22Rv1 (cell line): ENCODE data around the gene SCN1B.

ENCODE experiments used
- ZFX ChIP-seq: fragments of 450-650 bp; IDR thresholded peaks from 2 replicates; pipeline ENCODE4 v1.6.1; 2017; ENCODE audit warnings: antibody characterized with exemption, borderline replicate concordance
- TF ChIP-seq, protein P1 (sequence below): fragments of 450-650 bp; IDR thresholded peaks from 2 replicates; pipeline ENCODE4 v1.5.1; 2017; ENCODE audit warnings: mild to moderate bottlenecking

DNA sequence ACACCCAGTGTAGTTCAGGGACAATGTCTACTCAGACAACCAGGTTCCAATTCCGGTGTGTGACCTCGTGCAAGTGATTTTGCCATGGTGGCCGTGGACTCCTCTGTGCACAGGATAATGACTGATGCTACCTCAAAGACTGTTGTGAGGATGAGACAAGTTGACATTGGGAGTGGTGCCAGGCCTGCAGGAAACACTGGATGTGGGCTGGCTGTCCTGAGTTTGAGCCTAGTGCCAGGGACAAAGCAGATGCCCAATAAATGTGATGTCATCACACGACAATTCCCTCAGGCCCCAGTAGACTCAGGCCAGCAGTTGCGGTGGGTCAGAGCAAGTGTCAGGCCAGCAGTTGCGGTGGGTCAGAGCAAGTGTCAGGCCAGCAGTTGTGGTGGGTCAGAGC lies 6.2 kb upstream of the SCN1B start:
- TF ChIP-seq, protein P1, sequence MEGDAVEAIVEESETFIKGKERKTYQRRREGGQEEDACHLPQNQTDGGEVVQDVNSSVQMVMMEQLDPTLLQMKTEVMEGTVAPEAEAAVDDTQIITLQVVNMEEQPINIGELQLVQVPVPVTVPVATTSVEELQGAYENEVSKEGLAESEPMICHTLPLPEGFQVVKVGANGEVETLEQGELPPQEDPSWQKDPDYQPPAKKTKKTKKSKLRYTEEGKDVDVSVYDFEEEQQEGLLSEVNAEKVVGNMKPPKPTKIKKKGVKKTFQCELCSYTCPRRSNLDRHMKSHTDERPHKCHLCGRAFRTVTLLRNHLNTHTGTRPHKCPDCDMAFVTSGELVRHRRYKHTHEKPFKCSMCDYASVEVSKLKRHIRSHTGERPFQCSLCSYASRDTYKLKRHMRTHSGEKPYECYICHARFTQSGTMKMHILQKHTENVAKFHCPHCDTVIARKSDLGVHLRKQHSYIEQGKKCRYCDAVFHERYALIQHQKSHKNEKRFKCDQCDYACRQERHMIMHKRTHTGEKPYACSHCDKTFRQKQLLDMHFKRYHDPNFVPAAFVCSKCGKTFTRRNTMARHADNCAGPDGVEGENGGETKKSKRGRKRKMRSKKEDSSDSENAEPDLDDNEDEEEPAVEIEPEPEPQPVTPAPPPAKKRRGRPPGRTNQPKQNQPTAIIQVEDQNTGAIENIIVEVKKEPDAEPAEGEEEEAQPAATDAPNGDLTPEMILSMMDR, result no peak
- TF ChIP-seq ZFX, result no peak
